Sigmoid colon (tissue), 7 donors: ENCODE data around the gene OTUB2. TPM values are rescaled to one million over a fixed set of nuclear protein-coding genes. Genes with fewer than 3 reads are reported as not detected.

ENCODE experiments used
- DNase-seq: peaks from one replicate; pipeline ENCODE4 v3.0.0-alpha.2; 2019
- H3K27ac ChIP-seq, 4 donors: fragments of 200-600 bp; sonication (generic); one replicate each; pipeline ENCODE4 v1.5.1; 2016 to 2019; ENCODE audit warnings: mild to moderate bottlenecking in 1 of 4
- H3K27me3 ChIP-seq, 3 donors: fragments of 200-600 bp; sonication (generic); one replicate each; pipeline ENCODE4 v1.5.1; 2019; ENCODE audit warnings: mild to moderate bottlenecking in 1 of 3
- H3K36me3 ChIP-seq, 4 donors: fragments of 200-600 bp; sonication (generic); one replicate each; pipeline ENCODE4 v1.5.1; 2016 to 2019
- H3K4me1 ChIP-seq, 4 donors: fragments of 200-600 bp; sonication (generic); one replicate each; pipeline ENCODE4 v1.5.1; 2017 to 2019
- H3K4me3 ChIP-seq, 4 donors: fragments of 200-600 bp; sonication (generic); one replicate each; pipeline ENCODE4 v1.5.1; 2017 to 2019; ENCODE audit warnings: mild to moderate bottlenecking in 2 of 4, moderate library complexity in 1 of 4
- H3K9me3 ChIP-seq, 4 donors: fragments of 200-600 bp in 3 of 4; sonication (generic) in 3 of 4; one replicate each; pipeline versions ENCODE4 v1.5.1 to v1.6.1; 2013 to 2019
- CTCF ChIP-seq, 4 experiments: fragments of 450-650 bp in 3 of 4; fragments of 200-600 bp in 1 of 4; IDR thresholded peaks; one replicate each; pipeline ENCODE4 v1.5.1; 2016 to 2019; ENCODE audit warnings: antibody characterized with exemption in 4 of 4, mild to moderate bottlenecking in 3 of 4, moderate library complexity in 2 of 4
- EP300 ChIP-seq, 4 donors: sonication (generic); formaldehyde crosslinking; IDR thresholded peaks; one replicate each; pipeline ENCODE4 v1.6.1; 2017; ENCODE audit warnings: antibody characterized with exemption in 4 of 4
- POLR2A ChIP-seq, 2 donors: fragments of 450-650 bp; IDR thresholded peaks; one replicate each; pipeline ENCODE4 v1.6.1; 2016; ENCODE audit warnings: antibody characterized with exemption in 2 of 2, mild to moderate bottlenecking in 2 of 2, moderate library complexity in 2 of 2
- POLR2AphosphoS5 ChIP-seq, 4 donors: sonication (generic); formaldehyde crosslinking; IDR thresholded peaks; one replicate each; pipeline ENCODE4 v1.6.1; 2017; ENCODE audit warnings: antibody characterized with exemption in 4 of 4
- WGBS, 2 donors: extraction: QIAGEN DNeasy Blood & Tissue Kit; methylation state at CpG; one replicate each; pipeline ENCODE4 v1.1.7; 2013; 5-methylcytosine and 5-hydroxymethylcytosine counted together
- intact Hi-C: fragments of 100-400 bp; cut with DNase I; formaldehyde crosslinking; loops from one replicate; pipeline ENCODE4 v1.15.1; 2023
- polyA plus RNA-seq, 3 donors: library from polyadenylated mRNA; stranded (reverse); fragments of 200-250 nt; gene quantifications; one replicate each; pipeline ENCODE4 v1.2.3, GENCODE V29; 2013
- total RNA-seq, 4 donors: library from RNA; depleted of rRNA; stranded (reverse); fragments of >200 nt; gene quantifications; one replicate each; pipeline ENCODE4 v1.1.0, GENCODE V29; 2016
- donor health status: healthy with polysubstance abuse.
- donor health status: Bipolar disorder and iron deficiency.
- donor health status: healthy.

Gene OTUB2
- total and polyA plus RNA-seq, 7 donors = 0.14 to 2.3 (median 0.60) TPM

GRCh38 chr14:94009767-94010166, 16.4 kb upstream of the OTUB2 start:
- Histone ChIP-seq H3K36me3 (no peaks in the 10 kb centered on the region), H3K27ac (no peak overlapping the region), H3K9me3 (no peaks in the 10 kb centered on the region), H3K27me3 (no peaks in the 10 kb centered on the region), H3K4me1 (peaks cover 0 to 6% (median 0%) of the 10 kb centered on the region in 4 donors), H3K4me3 (no peak overlapping the region)
- no peak for TF ChIP-seq CTCF (IDR thresholded peaks at IDR 0.05)
- no peak for TF ChIP-seq EP300 (IDR thresholded peaks at IDR 0.05)
- TF ChIP-seq POLR2A (IDR thresholded peaks at IDR 0.05) = no peak
- TF ChIP-seq POLR2AphosphoS5 (IDR thresholded peaks at IDR 0.05) = no peak
- intact Hi-C loops = no loop called here
- 46 to 58% methylated on average over 4 of the region's 4 CpGs for WGBS, 2 donors
- no peak for DNase-seq

GRCh38 chr14:94010625-94011024, 15.5 kb upstream of the OTUB2 start:
- no peak for DNase-seq
- intact Hi-C loops = no loop called here
- Histone ChIP-seq H3K9me3 (no peaks in the 10 kb centered on the region), H3K27ac (no peak overlapping the region), H3K4me3 (no peak overlapping the region), H3K4me1 (peaks cover 0 to 6% (median 0%) of the 10 kb centered on the region in 4 donors), H3K36me3 (no peaks in the 10 kb centered on the region), H3K27me3 (no peaks in the 10 kb centered on the region)
- TF ChIP-seq CTCF (IDR thresholded peaks at IDR 0.05) = no peak
- TF ChIP-seq EP300 (IDR thresholded peaks at IDR 0.05) = no peak
- TF ChIP-seq POLR2A (IDR thresholded peaks at IDR 0.05) = no peak
- TF ChIP-seq POLR2AphosphoS5 (IDR thresholded peaks at IDR 0.05) = no peak
- WGBS, 2 donors = 84 to 93% methylated on average over 6 of the region's 6 CpGs

GRCh38 chr14:94011795-94012194, 14.3 kb upstream of the OTUB2 start:
- 26 to 50% methylated on average over 2 of the region's 2 CpGs for WGBS, 2 donors
- H3K27ac ChIP-seq = no peak overlapping the region
- no peak for TF ChIP-seq POLR2AphosphoS5 (IDR thresholded peaks at IDR 0.05)
- TF ChIP-seq EP300 (IDR thresholded peaks at IDR 0.05) = no peak
- no peak for TF ChIP-seq POLR2A (IDR thresholded peaks at IDR 0.05)
- TF ChIP-seq CTCF (IDR thresholded peaks at IDR 0.05) = no peak
- no peak for DNase-seq
- no peaks in the 10 kb centered on the region for H3K27me3 ChIP-seq
- no peak overlapping the region for H3K4me3 ChIP-seq
- no peaks in the 10 kb centered on the region for H3K9me3 ChIP-seq
- no peaks in the 10 kb centered on the region for H3K36me3 ChIP-seq
- peaks cover 0 to 6% (median 0%) of the 10 kb centered on the region in 4 donors for H3K4me1 ChIP-seq
- intact Hi-C loops = no loop called here

GRCh38 chr14:94014382-94014781, 11.8 kb upstream of the OTUB2 start:
- H3K36me3 ChIP-seq = no peaks in the 10 kb centered on the region
- TF ChIP-seq EP300 (IDR thresholded peaks at IDR 0.05) = no peak
- TF ChIP-seq CTCF (IDR thresholded peaks at IDR 0.05) = no peak
- TF ChIP-seq POLR2AphosphoS5 (IDR thresholded peaks at IDR 0.05) = no peak
- no peak for TF ChIP-seq POLR2A (IDR thresholded peaks at IDR 0.05)
- no peaks in the 10 kb centered on the region for H3K9me3 ChIP-seq
- H3K27ac ChIP-seq = no peak overlapping the region
- H3K27me3 ChIP-seq = no peaks in the 10 kb centered on the region
- no peak overlapping the region for H3K4me3 ChIP-seq
- intact Hi-C loops = no loop called here
- WGBS, 2 donors = 84 to 85% methylated on average over 6 of the region's 6 CpGs
- no peak for DNase-seq
- peaks cover 0 to 6% (median 0%) of the 10 kb centered on the region in 4 donors for H3K4me1 ChIP-seq

- no peak overlapping the region for H3K4me3 ChIP-seq
- no peaks in the 10 kb centered on the region for H3K27me3 ChIP-seq
- DNase-seq = no peak
- TF ChIP-seq POLR2AphosphoS5 (IDR thresholded peaks at IDR 0.05) = no peak
- WGBS, 2 donors = 77 to 89% methylated on average over 2 of the region's 2 CpGs
- intact Hi-C loops = no loop called here
- H3K27ac ChIP-seq = no peak overlapping the region
- H3K9me3 ChIP-seq = no peaks in the 10 kb centered on the region
- H3K4me1 ChIP-seq = no peaks in the 10 kb centered on the region
- H3K36me3 ChIP-seq = no peaks in the 10 kb centered on the region
These were observed 10.9 kb upstream of the OTUB2 start for GRCh38 chr14:94015223-94015622.
